ENCODE data around the gene EFCAB11.
"Not testable (repeated sequence)": the region's sequence is repeated elsewhere in the genome, so short reads cannot be mapped to it uniquely, and the experiment has no call there.

Gene EFCAB11

GRCh38 chr14:89884761-89885160 is 69.8 kb downstream of the EFCAB11 start:
- Histone ChIP-seq H3K36me3 (ENCODE audit: control insufficient read depth in 4 of 4, insufficient read depth in 4 of 4, low read length in 3 of 4) (no peaks in the 10 kb centered on the region), H3K4me3 (ENCODE audit: control insufficient read depth in 1 of 7, extremely low read depth in 1 of 7, insufficient read depth in 4 of 7, low read depth in 2 of 7, low read length in 6 of 7) (no peak overlapping the region), H3K4me1 (ENCODE audit: control extremely low read depth in 1 of 4, control insufficient read depth in 4 of 4, insufficient read depth in 4 of 4, low read length in 3 of 4) (no peaks in the 10 kb centered on the region), H3K27ac (ENCODE audit: insufficient read depth in 1 of 2, low read depth in 1 of 2, low read length in 2 of 2, poor library complexity in 1 of 2, severe bottlenecking in 2 of 2) (no peak overlapping the region), H3K9me3 (ENCODE audit: control extremely low read depth in 1 of 5, control insufficient read depth in 4 of 5, insufficient read depth in 2 of 5, low read depth in 1 of 5, low read length in 4 of 5) (no peaks in the 10 kb centered on the region), H3K27me3 (replicated peaks in 2 of 5; ENCODE audit: control insufficient read depth in 4 of 5, insufficient read depth in 5 of 5, low read length in 4 of 5) (no peaks in the 10 kb centered on the region)
- CTCF ChIA-PET, result no interaction called here
- DNase-seq, result no peak
- 100% methylated on average over 1 of the region's 2 CpGs for WGBS (ENCODE audit: insufficient coverage)
- POLR2A ChIA-PET, result no interaction called here

DNA sequence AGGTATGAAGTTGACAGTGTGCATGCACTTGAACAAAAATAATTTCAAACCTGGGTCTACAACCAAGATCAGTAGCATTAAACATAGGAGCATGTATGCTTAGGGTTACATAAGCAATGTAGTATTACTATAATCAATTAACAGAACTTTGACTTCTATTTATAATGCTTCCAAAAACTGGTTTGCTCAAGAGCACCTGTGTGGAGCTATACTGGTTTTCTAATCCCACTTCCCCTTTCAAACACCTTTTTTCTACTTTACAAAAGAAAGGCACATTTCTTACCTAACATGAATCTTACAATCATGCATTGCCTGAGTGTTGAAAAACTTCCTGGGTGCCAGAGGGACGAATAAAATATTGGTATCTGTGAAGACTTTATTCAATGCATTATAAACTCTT is 72.7 kb downstream of the EFCAB11 start:
- no CpG with 5 or more reads among the region's 1 CpG for WGBS (ENCODE audit: insufficient coverage)
- ChIA-PET POLR2A (no interaction called here), CTCF (no interaction called here)
- H3K27ac ChIP-seq (ENCODE audit: insufficient read depth in 1 of 2, low read depth in 1 of 2, low read length in 2 of 2, poor library complexity in 1 of 2, severe bottlenecking in 2 of 2), result no peak overlapping the region
- no peak for DNase-seq
- no peaks in the 10 kb centered on the region for H3K9me3 ChIP-seq (ENCODE audit: control extremely low read depth in 1 of 5, control insufficient read depth in 4 of 5, insufficient read depth in 2 of 5, low read depth in 1 of 5, low read length in 4 of 5)
- H3K36me3 ChIP-seq (ENCODE audit: control insufficient read depth in 4 of 4, insufficient read depth in 4 of 4, low read length in 3 of 4), result no peaks in the 10 kb centered on the region
- no peak overlapping the region for H3K4me3 ChIP-seq (ENCODE audit: control insufficient read depth in 1 of 7, extremely low read depth in 1 of 7, insufficient read depth in 4 of 7, low read depth in 2 of 7, low read length in 6 of 7)
- H3K27me3 ChIP-seq (replicated peaks in 2 of 5; ENCODE audit: control insufficient read depth in 4 of 5, insufficient read depth in 5 of 5, low read length in 4 of 5), result no peaks in the 10 kb centered on the region
- peaks cover 0 to 3% (median 0%) of the 10 kb centered on the region in 4 experiments for H3K4me1 ChIP-seq (ENCODE audit: control extremely low read depth in 1 of 4, control insufficient read depth in 4 of 4, insufficient read depth in 4 of 4, low read length in 3 of 4)

- H3K4me3 ChIP-seq (ENCODE audit: control insufficient read depth in 1 of 7, extremely low read depth in 1 of 7, insufficient read depth in 4 of 7, low read depth in 2 of 7, low read length in 6 of 7); POLR2A ChIA-PET; CTCF ChIA-PET; H3K4me1 ChIP-seq (ENCODE audit: control extremely low read depth in 1 of 4, control insufficient read depth in 4 of 4, insufficient read depth in 4 of 4, low read length in 3 of 4); H3K27me3 ChIP-seq (replicated peaks in 2 of 5; ENCODE audit: control insufficient read depth in 4 of 5, insufficient read depth in 5 of 5, low read length in 4 of 5); H3K27ac ChIP-seq (ENCODE audit: insufficient read depth in 1 of 2, low read depth in 1 of 2, low read length in 2 of 2, poor library complexity in 1 of 2, severe bottlenecking in 2 of 2); H3K36me3 ChIP-seq (ENCODE audit: control insufficient read depth in 4 of 4, insufficient read depth in 4 of 4, low read length in 3 of 4); DNase-seq: not testable (repeated sequence)
- WGBS (ENCODE audit: insufficient coverage), result 92% methylated on average over 3 of the region's 3 CpGs
- peaks cover 0 to 12% (median 7%) of the 10 kb centered on the region in 5 experiments for H3K9me3 ChIP-seq (ENCODE audit: control extremely low read depth in 1 of 5, control insufficient read depth in 4 of 5, insufficient read depth in 2 of 5, low read depth in 1 of 5, low read length in 4 of 5)
Measured at GRCh38 chr14:89874091-89874490, 80.4 kb downstream of the EFCAB11 start.

GRCh38 chr14:89870316-89870715 is 84.2 kb downstream of the EFCAB11 start:
- ChIA-PET POLR2A (no interaction called here), CTCF (interaction anchor here (0.7 kb wide), 1 partner anchor 608 kb away, joined by 4 read pairs; no protein-coding TSS in a partner anchor)
- no peak for DNase-seq

GRCh38 chr14:89869606-89870005 is 84.9 kb downstream of the EFCAB11 start:
- 100% methylated on average over 2 of the region's 2 CpGs for WGBS (ENCODE audit: insufficient coverage)
- H3K4me3 ChIP-seq (ENCODE audit: control insufficient read depth in 1 of 7, extremely low read depth in 1 of 7, insufficient read depth in 4 of 7, low read depth in 2 of 7, low read length in 6 of 7), result no peak overlapping the region
- CTCF ChIA-PET, result no interaction called here

More at GRCh38 chr14:89870316-89870715, 84.2 kb downstream of the EFCAB11 start:
- H3K9me3 ChIP-seq (ENCODE audit: control extremely low read depth in 1 of 5, control insufficient read depth in 4 of 5, insufficient read depth in 2 of 5, low read depth in 1 of 5, low read length in 4 of 5), result peaks cover 1 to 19% (median 7%) of the 10 kb centered on the region in 5 experiments
- no CpG with 5 or more reads among the region's 2 CpGs for WGBS (ENCODE audit: insufficient coverage)
- no peaks in the 10 kb centered on the region for H3K36me3 ChIP-seq (ENCODE audit: control insufficient read depth in 4 of 4, insufficient read depth in 4 of 4, low read length in 3 of 4)
- H3K27me3 ChIP-seq (replicated peaks in 2 of 5; ENCODE audit: control insufficient read depth in 4 of 5, insufficient read depth in 5 of 5, low read length in 4 of 5), result no peaks in the 10 kb centered on the region
- H3K4me1 ChIP-seq (ENCODE audit: control extremely low read depth in 1 of 4, control insufficient read depth in 4 of 4, insufficient read depth in 4 of 4, low read length in 3 of 4), result no peaks in the 10 kb centered on the region
- H3K4me3 ChIP-seq (ENCODE audit: control insufficient read depth in 1 of 7, extremely low read depth in 1 of 7, insufficient read depth in 4 of 7, low read depth in 2 of 7, low read length in 6 of 7), result no peak overlapping the region
- H3K27ac ChIP-seq (ENCODE audit: insufficient read depth in 1 of 2, low read depth in 1 of 2, low read length in 2 of 2, poor library complexity in 1 of 2, severe bottlenecking in 2 of 2), result no peak overlapping the region

GRCh38 chr14:89866458-89866857 is 88.1 kb downstream of the EFCAB11 start:
- peaks cover 0 to 2% (median 0%) of the 10 kb centered on the region in 4 experiments for H3K36me3 ChIP-seq (ENCODE audit: control insufficient read depth in 4 of 4, insufficient read depth in 4 of 4, low read length in 3 of 4)
- ChIA-PET POLR2A (no interaction called here), CTCF (no interaction called here)
- no peaks in the 10 kb centered on the region for H3K4me1 ChIP-seq (ENCODE audit: control extremely low read depth in 1 of 4, control insufficient read depth in 4 of 4, insufficient read depth in 4 of 4, low read length in 3 of 4)
- no peak overlapping the region for H3K4me3 ChIP-seq (ENCODE audit: control insufficient read depth in 1 of 7, extremely low read depth in 1 of 7, insufficient read depth in 4 of 7, low read depth in 2 of 7, low read length in 6 of 7)
- no peak overlapping the region for H3K27ac ChIP-seq (ENCODE audit: insufficient read depth in 1 of 2, low read depth in 1 of 2, low read length in 2 of 2, poor library complexity in 1 of 2, severe bottlenecking in 2 of 2)
- H3K9me3 ChIP-seq (ENCODE audit: control extremely low read depth in 1 of 5, control insufficient read depth in 4 of 5, insufficient read depth in 2 of 5, low read depth in 1 of 5, low read length in 4 of 5), result peaks cover 0 to 7% (median 2%) of the 10 kb centered on the region in 5 experiments
- no peak for DNase-seq
- H3K27me3 ChIP-seq (replicated peaks in 2 of 5; ENCODE audit: control insufficient read depth in 4 of 5, insufficient read depth in 5 of 5, low read length in 4 of 5), result no peaks in the 10 kb centered on the region
- WGBS (ENCODE audit: insufficient coverage), result 100% methylated on average over 2 of the region's 3 CpGs

More at GRCh38 chr14:89869606-89870005, 84.9 kb downstream of the EFCAB11 start:
- H3K27ac ChIP-seq (ENCODE audit: insufficient read depth in 1 of 2, low read depth in 1 of 2, low read length in 2 of 2, poor library complexity in 1 of 2, severe bottlenecking in 2 of 2), result no peak overlapping the region
- H3K36me3 ChIP-seq (ENCODE audit: control insufficient read depth in 4 of 4, insufficient read depth in 4 of 4, low read length in 3 of 4), result no peaks in the 10 kb centered on the region
- no peaks in the 10 kb centered on the region for H3K4me1 ChIP-seq (ENCODE audit: control extremely low read depth in 1 of 4, control insufficient read depth in 4 of 4, insufficient read depth in 4 of 4, low read length in 3 of 4)
- H3K27me3 ChIP-seq (replicated peaks in 2 of 5; ENCODE audit: control insufficient read depth in 4 of 5, insufficient read depth in 5 of 5, low read length in 4 of 5), result no peaks in the 10 kb centered on the region
- POLR2A ChIA-PET, result interaction anchor here (0.7 kb wide), 1 partner anchor 54 kb away, joined by 4 read pairs; no protein-coding TSS in a partner anchor
- peaks cover 1 to 16% (median 5%) of the 10 kb centered on the region in 5 experiments for H3K9me3 ChIP-seq (ENCODE audit: control extremely low read depth in 1 of 5, control insufficient read depth in 4 of 5, insufficient read depth in 2 of 5, low read depth in 1 of 5, low read length in 4 of 5)
- DNase-seq, result no peak

DNA sequence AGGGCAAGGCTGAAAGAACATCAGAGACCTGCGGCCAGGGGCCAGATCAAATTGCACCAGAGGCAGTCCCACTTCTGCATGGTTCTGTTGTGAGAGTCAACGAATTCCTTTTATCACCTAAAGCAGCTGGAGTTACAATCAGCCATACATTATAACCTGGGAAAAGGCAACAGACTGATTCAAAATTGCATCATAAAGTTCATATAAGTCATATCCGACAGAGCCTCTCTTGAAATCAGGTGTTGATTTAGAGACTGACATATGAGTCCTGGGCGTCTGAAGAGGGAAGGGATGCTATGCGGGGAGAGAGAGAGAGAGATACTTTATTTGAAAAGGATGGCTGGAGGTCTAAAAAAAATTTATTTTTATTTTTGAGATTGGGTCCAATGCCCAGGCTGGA is 89.4 kb downstream of the EFCAB11 start:
- no peaks in the 10 kb centered on the region for H3K4me1 ChIP-seq (ENCODE audit: control extremely low read depth in 1 of 4, control insufficient read depth in 4 of 4, insufficient read depth in 4 of 4, low read length in 3 of 4)
- ChIA-PET CTCF (no interaction called here), POLR2A (no interaction called here)
- H3K27ac ChIP-seq (ENCODE audit: insufficient read depth in 1 of 2, low read depth in 1 of 2, low read length in 2 of 2, poor library complexity in 1 of 2, severe bottlenecking in 2 of 2), result no peak overlapping the region
- peaks cover 0 to 13% (median 2%) of the 10 kb centered on the region in 5 experiments for H3K9me3 ChIP-seq (ENCODE audit: control extremely low read depth in 1 of 5, control insufficient read depth in 4 of 5, insufficient read depth in 2 of 5, low read depth in 1 of 5, low read length in 4 of 5)
- peaks cover 0 to 3% (median 0%) of the 10 kb centered on the region in 4 experiments for H3K36me3 ChIP-seq (ENCODE audit: control insufficient read depth in 4 of 4, insufficient read depth in 4 of 4, low read length in 3 of 4)
- no peak for DNase-seq
- no peaks in the 10 kb centered on the region for H3K27me3 ChIP-seq (replicated peaks in 2 of 5; ENCODE audit: control insufficient read depth in 4 of 5, insufficient read depth in 5 of 5, low read length in 4 of 5)
- WGBS (ENCODE audit: insufficient coverage), result 98% methylated on average over 5 of the region's 5 CpGs
- H3K4me3 ChIP-seq (ENCODE audit: control insufficient read depth in 1 of 7, extremely low read depth in 1 of 7, insufficient read depth in 4 of 7, low read depth in 2 of 7, low read length in 6 of 7), result no peak overlapping the region

Data from common myeloid progenitor, CD34-positive (primary cell).